ENCODE data around the gene CDYL.

GRCh38 chr6:4728436-4728769, 47.8 kb upstream of the CDYL start:
- no peak for TF ChIP-seq CTCF (conservative IDR thresholded peaks at IDR 0.05; ENCODE audit: low read depth, low read length)
- no peak for TF ChIP-seq EZH2 (IDR thresholded peaks at IDR 0.05; ENCODE audit: low read length, unreplicated experiment)

Data from PC-3 (cell line).